ENCODE measurements around the gene SLC22A23.

GRCh38 chr6:3471711-3472110, 14.9 kb upstream of the SLC22A23 start:
- TF ChIP-seq CTCF (IDR thresholded peaks at IDR 0.05; ENCODE audit: insufficient read depth, low read depth, low read length) (no peak), EZH2 (IDR thresholded peaks at IDR 0.05; ENCODE audit: insufficient read depth, low read length) (no peak)
